ENCODE measurements around the gene RCOR2.
"Not testable (repeated sequence)": the region's sequence is repeated elsewhere in the genome, so short reads cannot be mapped to it uniquely, and the experiment has no call there.

The RCOR2 gene

DNA sequence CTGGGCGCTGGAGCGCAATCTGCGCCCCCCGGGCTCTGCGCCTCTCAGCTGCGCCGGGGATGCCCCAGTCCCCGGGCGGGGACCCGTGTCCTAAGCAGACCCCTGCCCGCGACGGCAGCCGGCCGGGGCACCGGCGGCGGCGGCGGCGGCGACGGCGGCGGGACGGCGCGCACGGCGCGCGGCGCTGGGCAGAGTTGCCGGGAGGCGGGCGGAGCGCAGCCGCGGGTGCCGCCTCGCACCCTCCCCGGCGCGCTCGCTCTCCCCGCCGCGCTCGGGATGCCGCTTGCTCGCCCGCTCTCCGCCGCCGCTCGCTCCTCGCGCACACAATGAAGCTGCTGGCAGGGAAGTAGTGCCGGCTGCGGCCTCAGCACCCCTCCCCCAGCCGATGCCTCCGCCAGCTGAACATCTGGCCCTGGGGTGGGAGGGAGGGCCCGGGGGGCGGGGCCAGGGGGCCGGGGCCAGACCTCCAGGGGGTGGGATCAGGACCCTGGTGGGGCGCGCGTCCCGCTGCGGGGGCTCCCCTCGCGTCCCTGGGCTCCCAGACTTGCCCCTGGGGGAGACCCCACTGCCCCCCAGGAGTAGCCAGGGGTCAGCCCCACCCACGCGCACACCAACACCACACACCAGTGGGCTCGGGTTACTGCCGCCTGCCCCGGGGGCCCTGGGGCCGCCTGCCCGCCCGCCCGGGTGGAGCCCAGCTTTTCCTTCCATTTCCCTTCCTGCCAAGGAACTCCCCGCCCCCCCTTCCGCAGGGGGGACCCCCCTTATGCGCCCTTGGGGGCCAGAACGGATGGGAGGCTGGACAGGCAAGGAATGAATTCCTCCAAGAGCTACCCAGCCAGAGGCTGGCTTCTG, at the start of gene RCOR2:
RCOR2 (minus strand) TSS at position 328 of the 855 bp plus-strand sequence. CDS start 708 bp downstream, outside the sequence.
- peak; percentile 86 for DNase-seq (ENCODE audit: low read depth, low spot score)

GRCh38 chr11:63966444-63966843, 49.5 kb upstream of the RCOR2 start:
- no peak for DNase-seq (ENCODE audit: low read depth, low spot score)

DNA sequence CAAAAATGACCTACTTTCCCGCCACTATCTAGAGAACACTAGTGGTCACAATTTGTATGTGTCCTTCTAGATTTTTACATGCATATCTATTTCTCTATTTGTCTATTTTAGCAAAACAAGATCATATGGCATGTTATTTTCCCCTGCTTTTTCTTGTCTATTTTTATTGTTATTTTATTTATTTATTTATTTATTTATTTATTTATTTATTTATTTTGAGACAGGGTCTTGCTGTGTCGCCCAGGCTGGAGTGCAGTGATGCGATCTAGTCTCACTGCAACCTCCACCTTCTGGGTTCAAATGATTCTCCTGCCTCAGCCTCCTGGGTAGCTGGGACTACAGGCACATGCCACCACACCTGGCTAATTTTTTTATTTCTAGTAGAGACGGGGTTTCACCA, 46.9 kb upstream of the RCOR2 start:
- not testable (repeated sequence) for DNase-seq (ENCODE audit: low read depth, low spot score)

DNA sequence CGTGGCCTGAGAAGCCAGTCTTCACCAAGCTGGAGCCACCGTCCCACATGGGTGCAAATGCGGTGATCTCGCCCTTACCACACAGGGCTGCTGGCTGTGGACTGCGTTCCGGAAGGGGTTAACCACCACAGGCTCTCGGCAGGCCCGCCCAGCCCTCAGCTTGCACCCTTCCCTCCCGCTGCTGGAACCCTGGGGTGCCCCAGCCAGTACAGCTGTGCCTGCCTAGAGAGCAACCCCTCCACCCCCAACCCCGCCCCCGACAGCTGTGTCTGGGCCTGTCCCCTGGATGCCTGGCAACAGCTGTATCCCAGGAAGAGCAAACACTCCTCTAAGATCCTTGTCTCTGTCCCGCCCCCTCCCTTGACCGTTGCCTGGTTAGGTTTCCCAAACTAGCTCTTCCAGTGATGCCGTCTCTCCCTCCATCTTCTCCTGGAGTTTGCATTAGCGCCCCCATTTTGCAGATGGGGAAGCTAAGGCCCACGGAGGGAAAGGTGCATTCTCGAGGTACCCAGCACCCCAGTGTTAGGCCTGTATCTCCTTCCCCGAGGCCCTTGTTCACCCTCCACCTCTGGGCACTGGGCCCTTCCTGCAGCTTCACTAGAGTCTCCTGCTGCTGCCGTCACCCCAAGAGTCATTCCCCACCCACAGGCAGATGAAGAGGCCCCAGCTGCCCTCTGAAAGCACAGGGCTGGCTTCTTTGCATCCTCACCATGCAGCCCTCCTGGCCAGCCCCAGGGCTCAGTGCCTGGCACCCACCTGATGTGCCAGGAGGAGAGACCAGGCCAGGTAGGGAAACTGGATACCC, 44.8 kb upstream of the RCOR2 start:
- DNase-seq (ENCODE audit: low read depth, low spot score): no peak

- DNase-seq (ENCODE audit: low read depth, low spot score): no peak
Measured at GRCh38 chr11:63958008-63958407, 41.0 kb upstream of the RCOR2 start.

- no peak for DNase-seq (ENCODE audit: low read depth, low spot score)
Measured at GRCh38 chr11:63952570-63952969, 35.6 kb upstream of the RCOR2 start.

DNA sequence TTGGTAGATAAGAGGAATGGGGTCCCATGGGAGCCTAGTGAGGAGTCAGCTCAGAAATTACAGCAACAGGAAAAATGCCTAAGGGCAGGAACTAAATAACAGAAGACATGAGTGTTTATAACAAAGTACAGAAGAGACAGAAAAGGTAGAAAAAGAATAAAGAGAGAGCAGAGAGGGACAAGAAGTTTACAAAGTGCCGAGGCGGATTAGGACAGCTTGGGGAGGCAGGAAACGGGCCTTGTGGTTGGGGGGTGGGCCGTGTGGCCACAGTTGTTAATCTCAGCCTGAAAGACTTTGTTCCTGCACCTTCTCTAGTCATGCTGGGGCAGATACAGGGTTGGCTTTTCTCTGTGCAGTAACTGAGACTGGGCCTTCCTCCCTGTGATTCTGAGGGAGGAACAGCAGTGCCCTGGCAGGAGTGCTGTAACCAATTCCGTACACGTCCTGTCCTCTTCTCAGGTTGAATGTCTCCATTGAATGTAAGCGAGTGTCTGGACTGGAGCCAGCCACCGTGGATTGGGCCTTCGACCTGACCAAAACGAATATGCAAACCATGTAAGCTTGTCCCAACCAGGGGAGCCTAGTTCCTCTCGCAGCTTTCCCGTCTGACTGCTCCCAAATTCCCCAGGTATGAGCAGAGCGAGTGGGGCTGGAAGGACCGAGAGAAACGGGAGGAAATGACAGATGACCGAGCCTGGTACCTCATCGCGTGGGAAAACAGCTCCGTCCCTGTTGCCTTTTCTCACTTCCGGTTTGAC, 35.0 kb upstream of the RCOR2 start:
- no peak for DNase-seq (ENCODE audit: low read depth, low spot score)

- DNase-seq (ENCODE audit: low read depth, low spot score): peak; percentile 80
Measured at GRCh38 chr11:63945477-63946163, 28.7 kb upstream of the RCOR2 start.

- DNase-seq (ENCODE audit: low read depth, low spot score): no peak
Measured at GRCh38 chr11:63944987-63945386, 28.0 kb upstream of the RCOR2 start.

DNA sequence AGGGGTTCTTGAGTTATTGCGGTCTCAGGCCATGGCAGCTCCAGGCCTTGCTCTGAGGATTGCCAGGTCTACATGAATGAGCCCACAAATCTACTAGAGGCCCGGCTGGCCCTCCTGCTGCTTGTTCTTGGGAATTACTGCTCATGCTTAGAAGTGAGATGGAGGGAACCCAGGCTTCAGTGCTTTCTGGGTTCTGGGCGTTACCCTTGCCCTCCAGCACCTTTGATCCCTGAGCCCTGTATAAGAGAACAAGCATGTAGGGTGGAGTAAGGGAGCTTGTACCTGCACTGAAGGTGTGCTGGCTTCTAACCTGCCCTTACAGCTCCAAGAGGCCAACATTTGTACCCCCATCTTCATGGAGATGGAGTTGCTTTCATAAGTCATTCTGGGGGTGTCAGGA, 25.8 kb upstream of the RCOR2 start:
- DNase-seq (ENCODE audit: low read depth, low spot score): no peak

DNA sequence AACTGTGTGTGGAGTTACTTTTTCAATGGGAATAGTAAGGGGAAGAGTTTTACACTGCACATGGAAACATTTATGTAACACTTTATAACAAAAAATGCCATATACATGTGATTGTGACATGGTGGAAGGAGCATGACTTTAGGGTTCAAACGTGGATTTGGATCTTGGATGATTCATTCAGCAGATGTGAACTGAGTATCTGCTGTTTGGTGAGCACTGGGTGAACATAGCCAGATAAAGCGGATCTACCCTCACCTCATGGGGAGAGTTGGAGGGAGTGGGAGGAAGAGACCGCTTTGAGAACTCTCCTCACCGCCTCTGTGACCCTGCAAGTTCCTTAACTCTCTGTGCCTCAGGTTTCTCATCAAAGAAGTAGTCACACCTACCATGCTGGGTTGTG, 24.9 kb upstream of the RCOR2 start:
- DNase-seq (ENCODE audit: low read depth, low spot score): no peak

DNA sequence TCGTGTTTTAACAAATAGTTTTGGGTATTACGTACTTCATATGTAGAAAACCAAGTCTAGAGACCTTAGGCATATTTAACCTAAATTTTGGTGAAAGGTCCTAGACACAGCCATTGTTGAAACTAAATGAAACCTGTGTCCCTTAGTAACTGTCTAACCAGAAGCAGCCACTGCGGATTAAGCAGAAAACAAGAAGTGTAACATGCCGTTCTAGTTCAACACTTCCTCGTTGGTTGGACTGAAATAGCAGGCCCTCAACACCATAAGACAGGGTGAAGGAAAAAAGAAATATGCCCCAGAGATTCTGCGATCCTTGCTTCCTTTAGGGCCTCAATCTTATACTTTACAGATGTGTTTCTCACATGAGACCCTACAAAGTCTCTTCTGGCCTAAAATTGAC, 23.8 kb upstream of the RCOR2 start:
- no peak for DNase-seq (ENCODE audit: low read depth, low spot score)

GRCh38 chr11:63939397-63939891, 22.5 kb upstream of the RCOR2 start:
- peak; percentile 40 for DNase-seq (ENCODE audit: low read depth, low spot score)

DNA sequence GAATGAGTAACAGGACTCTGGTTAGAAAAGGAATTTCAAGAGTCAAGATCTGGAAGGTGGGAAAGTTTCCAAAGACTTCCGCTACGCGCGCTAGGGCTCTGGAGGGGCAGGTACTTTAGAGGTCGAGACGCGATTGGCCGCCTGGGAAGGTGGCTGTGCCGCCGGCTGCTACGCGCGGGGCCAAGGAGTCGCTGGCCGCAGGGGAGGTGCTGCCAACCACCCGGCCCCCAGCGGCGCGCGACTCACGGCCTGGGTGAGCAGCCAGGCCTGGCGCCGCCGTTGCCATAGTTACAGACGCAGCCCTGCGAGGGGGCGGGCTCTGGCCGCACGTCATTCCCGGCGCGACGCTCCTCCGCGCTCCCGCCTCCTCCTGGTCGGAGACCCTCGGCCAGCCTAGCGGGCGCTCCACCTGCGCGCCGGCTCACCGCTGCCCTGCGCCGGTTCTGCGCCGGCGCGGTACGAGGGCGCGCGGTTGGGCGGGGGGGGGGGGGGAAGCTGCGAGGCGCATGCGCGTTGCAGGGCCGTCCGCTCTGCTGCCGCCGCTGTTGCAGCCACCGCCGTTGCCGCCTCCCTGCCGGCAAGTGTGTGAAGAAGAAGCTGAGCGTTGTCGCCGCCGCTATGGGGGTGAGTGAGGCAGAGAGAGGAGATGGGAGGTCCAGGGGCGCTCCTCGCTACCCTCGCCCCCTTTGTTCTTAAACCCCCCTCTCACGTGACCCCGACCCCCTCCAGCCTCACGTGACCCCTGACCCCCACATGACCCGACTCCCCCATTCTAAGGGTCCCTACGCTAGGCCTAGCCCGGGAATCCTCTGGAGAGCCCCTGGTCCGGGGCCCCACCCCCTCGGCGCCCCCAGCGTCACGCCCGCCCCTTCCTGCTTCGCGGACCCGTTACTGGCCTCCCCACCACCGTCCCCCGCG, 21.8 kb upstream of the RCOR2 start, which contains the start of gene NAA40:
NAA40 (plus strand) TSS at position 524 of the 918 bp plus-strand sequence; CDS start at position 619, 95 bp downstream.
- peak; percentile 100 for DNase-seq (ENCODE audit: low read depth, low spot score)

DNA sequence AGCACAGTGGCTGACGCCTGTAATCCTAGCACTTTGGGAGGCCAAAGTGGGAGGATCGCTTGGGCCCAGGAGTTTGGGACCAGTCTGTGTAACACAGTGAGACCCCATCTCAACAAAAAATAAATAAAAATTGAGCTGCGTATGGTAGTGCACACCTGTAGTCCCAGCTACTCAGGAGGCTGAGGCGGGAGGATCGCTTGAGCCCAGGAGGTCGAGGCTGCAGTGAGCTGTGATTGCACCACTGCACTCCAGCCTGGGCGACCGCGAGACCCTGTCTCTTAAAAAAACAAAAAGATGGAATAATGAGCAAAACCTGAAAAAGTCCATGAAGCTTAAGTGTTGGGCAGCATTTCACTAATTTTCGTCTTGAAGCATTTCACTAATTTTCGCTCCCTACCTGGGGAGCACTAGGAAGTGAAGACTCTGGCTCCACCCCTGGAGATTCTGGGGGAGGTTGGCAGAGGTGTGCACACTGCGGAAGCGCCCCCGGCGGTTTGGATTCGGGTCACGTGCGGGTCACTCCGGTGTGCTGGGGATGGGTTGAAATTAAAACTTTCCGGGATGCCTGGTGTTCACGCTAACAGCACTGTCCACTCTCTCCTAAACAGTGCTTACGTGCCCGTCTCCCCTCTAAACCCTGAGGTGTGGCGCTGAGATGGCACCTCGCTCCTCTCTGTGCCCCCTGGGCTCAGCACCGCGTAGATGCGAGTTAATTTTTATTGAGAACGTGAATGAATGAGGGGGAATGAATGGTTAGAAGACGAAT, 20.9 kb upstream of the RCOR2 start:
- DNase-seq (ENCODE audit: low read depth, low spot score): peak; percentile 75

DNA sequence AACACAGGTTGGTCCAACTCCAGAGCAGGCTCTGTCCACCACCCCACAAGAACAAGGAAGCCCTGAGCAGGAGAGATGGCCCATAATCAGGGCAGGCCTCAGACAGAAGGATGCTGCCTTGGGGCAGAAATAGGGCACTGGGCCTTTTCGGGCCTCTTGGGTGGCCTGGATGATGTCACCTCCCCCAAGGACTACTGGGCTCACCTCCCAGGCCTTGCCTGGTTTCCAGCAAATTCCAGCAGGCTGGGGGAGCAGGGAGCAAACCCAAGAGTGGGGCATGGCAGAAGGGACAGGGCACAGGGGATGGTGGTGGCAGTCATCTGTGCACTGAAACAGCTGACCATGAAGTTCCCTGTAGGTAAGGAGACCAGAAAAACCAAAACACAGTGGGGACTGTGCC, 16.5 kb upstream of the RCOR2 start:
- DNase-seq (ENCODE audit: low read depth, low spot score): peak; percentile 40

DNA sequence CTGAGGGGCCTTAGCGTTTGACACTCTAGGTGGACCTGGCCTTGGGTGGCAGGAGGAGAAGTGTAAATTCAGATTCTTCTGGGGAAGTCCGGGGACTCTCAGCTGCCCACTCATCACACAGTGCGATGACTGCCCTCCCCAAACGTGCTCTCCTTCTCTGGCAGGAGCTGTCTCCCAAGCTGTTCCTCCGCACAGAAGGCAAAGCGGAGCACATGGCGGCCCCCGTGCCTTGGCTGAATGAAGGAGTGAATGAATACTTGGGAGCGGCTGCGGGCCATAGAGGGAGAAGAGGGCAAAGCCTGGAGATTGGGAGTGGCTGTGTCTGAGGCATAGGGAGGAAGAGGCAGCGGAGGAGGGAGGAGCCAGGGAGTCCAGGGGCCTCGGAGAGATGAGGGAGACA, 14.9 kb upstream of the RCOR2 start:
- no peak for DNase-seq (ENCODE audit: low read depth, low spot score)

- peak; percentile 66 for DNase-seq (ENCODE audit: low read depth, low spot score)
Measured at GRCh38 chr11:63931045-63931444, 14.1 kb upstream of the RCOR2 start.

DNA sequence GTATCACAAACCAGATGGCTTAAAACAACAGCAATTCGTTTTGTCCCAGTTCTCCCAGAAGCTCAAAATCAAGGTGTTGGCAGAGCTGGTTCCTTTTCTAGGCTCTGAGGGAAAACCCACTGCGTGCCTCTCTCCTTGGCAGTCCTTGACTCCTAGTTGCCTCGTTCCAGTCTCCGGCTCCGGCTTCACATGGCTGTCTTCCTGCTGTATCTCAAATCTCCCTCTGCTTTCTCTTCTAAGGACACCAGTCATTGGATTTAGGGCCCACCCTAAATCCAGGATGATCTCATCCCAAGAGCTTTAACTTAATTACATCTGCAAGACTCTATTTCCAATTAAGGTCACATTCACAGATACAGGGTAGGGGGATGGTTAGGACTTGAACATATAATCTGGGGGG, 12.7 kb upstream of the RCOR2 start:
- DNase-seq (ENCODE audit: low read depth, low spot score): no peak

All from ELF-1 (cell line).